WTC11 (cell line): Measurements from ENCODE around the gene CYP2A7.
"Not testable (repeated sequence)": the region's sequence is repeated elsewhere in the genome, so short reads cannot be mapped to it uniquely, and the experiment has no call there.

Experiments used
- ATF1 ChIP-seq: sonication (generic); formaldehyde crosslinking; IDR thresholded peaks from 2 replicates; pipeline ENCODE4 v1.8.1; 2023; ENCODE audit warnings: mild to moderate bottlenecking, moderate library complexity, missing genetic modification reagents
- ATF3 ChIP-seq: sonication (generic); formaldehyde crosslinking; conservative IDR thresholded peaks from 2 replicates; pipeline ENCODE4 v1.8.1; 2022; ENCODE audit warnings: mild to moderate bottlenecking, missing genetic modification reagents
- CREB1 ChIP-seq: sonication (generic); formaldehyde crosslinking; IDR thresholded peaks from 2 replicates; pipeline ENCODE4 v1.8.0; 2023; ENCODE audit warnings: mild to moderate bottlenecking, missing genetic modification reagents
- CTCF ChIP-seq: fragments of 200-600 bp; IDR thresholded peaks from 2 replicates; pipeline ENCODE4 v1.8.0; 2022; ENCODE audit warnings: antibody characterized with exemption
- FOXP1 ChIP-seq: sonication (generic); formaldehyde crosslinking; IDR thresholded peaks from 2 replicates; pipeline ENCODE4 v1.8.0; 2022; ENCODE audit warnings: missing genetic modification reagents, mild to moderate bottlenecking, moderate library complexity, borderline replicate concordance
- FOXP4 ChIP-seq: sonication (generic); formaldehyde crosslinking; IDR thresholded peaks from 2 replicates; pipeline ENCODE4 v1.8.0; 2022; ENCODE audit warnings: mild to moderate bottlenecking, missing genetic modification reagents
- NR2C2 ChIP-seq: sonication (generic); formaldehyde crosslinking; IDR thresholded peaks from 2 replicates; pipeline ENCODE4 v1.8.0; 2022; ENCODE audit warnings: mild to moderate bottlenecking, missing genetic modification reagents
- RELA ChIP-seq: sonication (generic); formaldehyde crosslinking; IDR thresholded peaks from 2 replicates; pipeline ENCODE4 v1.8.1; 2022; ENCODE audit warnings: missing genetic modification reagents, mild to moderate bottlenecking, borderline replicate concordance
- STAT6 ChIP-seq: sonication (generic); formaldehyde crosslinking; conservative IDR thresholded peaks from 2 replicates; pipeline ENCODE4 v1.8.1; 2023; ENCODE audit warnings: mild to moderate bottlenecking, low read depth, missing genetic modification reagents, moderate library complexity

- TF ChIP-seq FOXP1; CTCF; FOXP4 (CRISPR knock-in tag); ATF1 (CRISPR knock-in tag); NR2C2 (CRISPR knock-in tag); RELA (CRISPR knock-in tag); ATF3; STAT6 (CRISPR knock-in tag); CREB1: not testable (repeated sequence)
These were observed 38.4 kb downstream of the CYP2A7 start for GRCh38 chr19:40843653-40844052.
